Measurements from ENCODE around the gene PRKAG2.

The PRKAG2 gene

GRCh38 chr7:151793531-151793951 is 83.4 kb downstream of the PRKAG2 start:
- no peak for TF ChIP-seq CTCF (IDR thresholded peaks at IDR 0.05; ENCODE audit: control extremely low read depth, extremely low read depth, low read depth, missing control alignments)
- CTCF ChIA-PET = interaction anchor here (0.6 to 7.9 kb wide), 2 partner anchors 10 to 136 kb away, joined by 3 to 74 read pairs; no protein-coding TSS in a partner anchor
- no peak for DNase-seq (ENCODE audit: extremely low spot score)
- POLR2A ChIA-PET = no interaction called here

GRCh38 chr7:151792636-151793035 is 84.3 kb downstream of the PRKAG2 start:
- CTCF ChIA-PET = interaction anchor here (7.9 kb wide), 1 partner anchor 9 kb away, joined by 74 read pairs; no protein-coding TSS in a partner anchor
- no peak for TF ChIP-seq CTCF (IDR thresholded peaks at IDR 0.05; ENCODE audit: control extremely low read depth, extremely low read depth, low read depth, missing control alignments)
- POLR2A ChIA-PET = no interaction called here
- DNase-seq (ENCODE audit: extremely low spot score) = no peak

- no peak for TF ChIP-seq CTCF (IDR thresholded peaks at IDR 0.05; ENCODE audit: control extremely low read depth, extremely low read depth, low read depth, missing control alignments)
- POLR2A ChIA-PET = no interaction called here
- no peak for DNase-seq (ENCODE audit: extremely low spot score)
- CTCF ChIA-PET = interaction anchor here (7.9 kb wide), 1 partner anchor 8 kb away, joined by 74 read pairs; no protein-coding TSS in a partner anchor
Observed at GRCh38 chr7:151792086-151792485, 84.8 kb downstream of the PRKAG2 start.

GRCh38 chr7:151790830-151791620 is 85.9 kb downstream of the PRKAG2 start:
- ChIA-PET CTCF (interaction anchor here (1.0 to 7.9 kb wide), 3 partner anchors 7 to 28 kb away, joined by 3 to 74 read pairs (median 4); no protein-coding TSS in a partner anchor), POLR2A (no interaction called here)
- no peak for TF ChIP-seq CTCF (IDR thresholded peaks at IDR 0.05; ENCODE audit: control extremely low read depth, extremely low read depth, low read depth, missing control alignments)
- no peak for DNase-seq (ENCODE audit: extremely low spot score)

GRCh38 chr7:151790095-151790829 is 86.7 kb downstream of the PRKAG2 start:
- ChIA-PET CTCF (interaction anchor here (1.0 to 1.2 kb wide), 2 partner anchors 9 to 29 kb away, joined by 3 to 4 read pairs; no protein-coding TSS in a partner anchor), POLR2A (no interaction called here)
- no peak for DNase-seq (ENCODE audit: extremely low spot score)
- TF ChIP-seq CTCF (IDR thresholded peaks at IDR 0.05; ENCODE audit: control extremely low read depth, extremely low read depth, low read depth, missing control alignments) = no peak

GRCh38 chr7:151789380-151789947 is 87.5 kb downstream of the PRKAG2 start:
- ChIA-PET POLR2A (no interaction called here), CTCF (interaction anchor here (1.2 kb wide), 1 partner anchor 30 kb away, joined by 3 read pairs; no protein-coding TSS in a partner anchor)
- TF ChIP-seq CTCF (IDR thresholded peaks at IDR 0.05; ENCODE audit: control extremely low read depth, extremely low read depth, low read depth, missing control alignments) = no peak
- no peak for DNase-seq (ENCODE audit: extremely low spot score)
